ENCODE data around the gene PUM1.

- TF ChIP-seq CTCF (IDR thresholded peaks at IDR 0.05; ENCODE audit: poor library complexity) = no peak
- no peak for TF ChIP-seq EZH2 (IDR thresholded peaks at IDR 0.05; ENCODE audit: borderline replicate concordance)
These were observed 94.0 kb downstream of the PUM1 start for GRCh38 chr1:30971496-30971895.
